ENCODE data around the gene NEURL1.
A peak's percentile ranks its signal among the peaks of the same experiment; 100 is the strongest.

NEURL1 gene

GRCh38 chr10:103583871-103584215 is 90.3 kb downstream of the NEURL1 start:
- no peak for DNase-seq (ENCODE audit: low read depth in 2 of 2)

GRCh38 chr10:103584216-103585010 is 90.9 kb downstream of the NEURL1 start:
- DNase-seq (ENCODE audit: low read depth in 2 of 2), result peak; percentile 42 to 43

DNA sequence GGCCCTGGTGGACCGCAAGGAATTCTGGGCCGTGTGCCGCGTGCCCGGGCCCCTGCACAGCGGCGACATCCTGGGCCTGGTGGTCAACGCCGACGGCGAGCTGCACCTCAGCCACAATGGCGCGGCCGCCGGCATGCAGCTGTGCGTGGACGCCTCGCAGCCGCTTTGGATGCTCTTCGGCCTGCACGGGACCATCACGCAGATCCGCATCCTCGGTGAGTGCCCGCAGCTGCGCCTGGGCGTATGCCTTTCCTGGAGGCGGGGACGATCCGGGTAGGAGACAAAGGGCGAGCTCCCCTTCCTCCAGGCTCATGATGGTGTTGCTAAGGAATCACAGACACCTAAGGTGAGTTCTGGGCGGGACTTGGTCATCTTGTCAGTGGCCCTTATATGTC is 91.5 kb downstream of the NEURL1 start:
- no peak for DNase-seq (ENCODE audit: low read depth in 2 of 2)

- no peak for DNase-seq (ENCODE audit: low read depth in 2 of 2)
These were observed 93.6 kb downstream of the NEURL1 start for GRCh38 chr10:103587073-103587472.

DNA sequence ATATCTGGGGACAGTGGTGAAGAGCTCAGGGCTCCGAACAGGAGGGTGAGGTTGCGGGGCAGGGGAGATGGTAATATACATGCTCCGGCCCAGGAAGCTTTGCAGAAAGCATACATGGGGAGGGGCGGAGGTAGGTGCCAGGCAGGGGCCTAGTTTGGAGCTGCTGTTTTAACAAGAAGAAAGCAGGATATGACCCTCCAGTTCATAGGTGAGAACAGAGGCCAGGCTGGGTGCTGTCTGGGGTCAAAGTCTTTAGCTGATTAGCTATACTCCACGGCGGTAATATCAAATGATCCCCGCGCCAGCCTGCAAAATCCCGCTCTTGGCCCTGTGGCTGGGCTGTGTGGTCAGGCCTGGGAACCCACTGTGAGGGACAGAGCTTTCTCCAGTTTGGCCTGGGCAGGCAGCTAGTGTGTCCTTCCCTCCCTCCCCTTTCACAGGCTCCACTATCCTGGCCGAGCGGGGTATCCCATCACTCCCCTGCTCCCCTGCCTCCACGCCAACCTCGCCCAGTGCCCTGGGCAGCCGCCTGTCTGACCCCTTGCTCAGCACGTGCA is 95.6 kb downstream of the NEURL1 start:
- DNase-seq (ENCODE audit: low read depth in 2 of 2), result no peak

- DNase-seq (ENCODE audit: low read depth in 2 of 2), result no peak
These were observed 96.6 kb downstream of the NEURL1 start for GRCh38 chr10:103590060-103590459.

GRCh38 chr10:103590744-103591291 is 97.3 kb downstream of the NEURL1 start:
- DNase-seq (ENCODE audit: low read depth in 2 of 2), result no peak

- DNase-seq (ENCODE audit: low read depth in 2 of 2), result peak; percentile 28 to 37
These were observed 98.9 kb downstream of the NEURL1 start for GRCh38 chr10:103592186-103593021.

DNA sequence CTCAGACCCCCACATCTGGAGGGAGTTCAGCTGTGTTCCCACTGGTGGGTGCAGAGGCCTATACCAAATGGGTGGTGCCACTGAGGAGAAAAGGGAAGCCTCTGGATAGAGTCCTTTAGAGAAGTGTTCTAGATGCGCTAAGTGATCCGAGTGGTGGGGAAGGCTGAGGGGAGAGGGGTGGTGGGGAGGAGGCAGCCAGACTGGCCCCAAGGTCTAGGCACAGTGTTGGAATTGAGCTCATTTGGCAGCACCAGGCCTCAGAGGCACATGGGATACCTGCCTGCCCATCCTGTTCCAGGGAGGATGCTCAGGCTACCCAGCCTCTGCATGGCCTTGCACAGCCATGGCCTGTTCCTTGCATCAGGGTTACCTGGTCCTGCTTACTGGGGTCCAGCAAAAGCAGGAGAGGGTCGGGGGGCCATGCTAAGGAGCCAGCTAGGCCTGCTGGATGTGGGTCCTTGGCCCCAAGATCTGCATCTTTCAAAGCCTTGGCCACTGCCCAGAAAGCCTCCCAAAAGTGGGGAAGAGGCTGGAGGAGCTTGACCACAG is 99.6 kb downstream of the NEURL1 start:
- DNase-seq (ENCODE audit: low read depth in 2 of 2), result no peak

GRCh38 chr10:103595933-103596726 is 102.6 kb downstream of the NEURL1 start:
- no peak for DNase-seq (ENCODE audit: low read depth in 2 of 2)

DNA sequence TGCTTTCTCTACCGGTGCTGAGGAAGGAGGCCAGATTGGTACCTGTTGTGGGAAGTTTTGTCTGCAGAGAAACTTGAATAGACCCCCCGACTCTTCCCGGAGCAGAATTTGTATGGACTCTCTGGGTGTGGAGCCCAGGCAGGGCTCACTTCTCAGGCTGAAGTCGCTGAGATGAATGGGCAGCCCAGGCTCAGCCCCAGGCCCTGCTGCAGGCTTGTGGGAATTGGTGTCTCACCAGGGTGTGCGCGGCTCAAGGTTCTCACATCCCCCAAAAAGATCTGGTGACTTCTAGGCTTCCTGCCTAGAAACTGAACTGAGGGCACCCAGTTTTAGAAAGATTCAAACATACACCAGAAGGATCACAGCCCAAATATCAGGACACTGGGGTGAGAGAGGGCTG is 103.5 kb downstream of the NEURL1 start:
- no peak for DNase-seq (ENCODE audit: low read depth in 2 of 2)

GRCh38 chr10:103598654-103599115 is 105.2 kb downstream of the NEURL1 start:
- DNase-seq (ENCODE audit: low read depth in 2 of 2), result no peak

GRCh38 chr10:103599211-103599610 is 105.7 kb downstream of the NEURL1 start:
- no peak for DNase-seq (ENCODE audit: low read depth in 2 of 2)

- no peak for DNase-seq (ENCODE audit: low read depth in 2 of 2)
These were observed 106.4 kb downstream of the NEURL1 start for GRCh38 chr10:103599907-103600306.

- no peak for DNase-seq (ENCODE audit: low read depth in 2 of 2)
These were observed 106.8 kb downstream of the NEURL1 start for GRCh38 chr10:103600325-103600724.

- no peak for DNase-seq (ENCODE audit: low read depth in 2 of 2)
These were observed 107.6 kb downstream of the NEURL1 start for GRCh38 chr10:103600956-103601569.

GRCh38 chr10:103602028-103602851 is 108.7 kb downstream of the NEURL1 start:
- no peak for DNase-seq (ENCODE audit: low read depth in 2 of 2)

GRCh38 chr10:103602852-103603155 is 109.3 kb downstream of the NEURL1 start:
- no peak for DNase-seq (ENCODE audit: low read depth in 2 of 2)

DNA sequence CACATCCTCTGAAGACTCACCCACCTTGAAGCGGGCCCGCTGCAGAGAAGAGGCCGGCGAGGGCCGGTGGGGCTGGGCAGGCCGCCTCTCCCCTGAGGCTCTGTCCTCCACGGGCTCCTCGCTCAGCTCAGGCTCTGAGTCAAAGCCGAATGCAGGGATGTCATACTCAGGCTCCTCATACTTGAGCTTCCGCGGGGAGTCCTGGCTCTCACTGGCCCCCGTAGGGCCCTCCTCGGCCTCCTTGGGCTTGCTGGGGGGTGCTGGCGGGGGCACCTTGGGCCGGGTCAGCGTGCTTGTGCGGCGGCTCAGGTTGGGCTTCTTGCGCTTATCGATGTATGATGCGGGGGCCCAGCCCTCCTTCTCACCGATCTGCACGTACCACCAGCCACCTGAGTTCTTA is 109.9 kb downstream of the NEURL1 start:
- DNase-seq (ENCODE audit: low read depth in 2 of 2), result no peak

All from stimulated activated CD8-positive, alpha-beta memory T cell treated with anti-CD3 and anti-CD28 coated beads, Interleukin-2, amount 100 ng/mL, for 48 hours (primary cell).